GM12874 (cell line): ENCODE measurements around the gene DAGLA.
A peak's percentile ranks its signal among the peaks of the same experiment; 100 is the strongest.

Experiments
- TF ChIP-seq, protein P1 (sequence below): IDR thresholded peaks from 2 replicates; pipeline ENCODE4 v1.5.1; 2011; ENCODE audit warnings: low read depth, mild to moderate bottlenecking, control low read depth, low read length, moderate library complexity; ENCODE audit not compliant: insufficient read depth

Gene DAGLA

DNA sequence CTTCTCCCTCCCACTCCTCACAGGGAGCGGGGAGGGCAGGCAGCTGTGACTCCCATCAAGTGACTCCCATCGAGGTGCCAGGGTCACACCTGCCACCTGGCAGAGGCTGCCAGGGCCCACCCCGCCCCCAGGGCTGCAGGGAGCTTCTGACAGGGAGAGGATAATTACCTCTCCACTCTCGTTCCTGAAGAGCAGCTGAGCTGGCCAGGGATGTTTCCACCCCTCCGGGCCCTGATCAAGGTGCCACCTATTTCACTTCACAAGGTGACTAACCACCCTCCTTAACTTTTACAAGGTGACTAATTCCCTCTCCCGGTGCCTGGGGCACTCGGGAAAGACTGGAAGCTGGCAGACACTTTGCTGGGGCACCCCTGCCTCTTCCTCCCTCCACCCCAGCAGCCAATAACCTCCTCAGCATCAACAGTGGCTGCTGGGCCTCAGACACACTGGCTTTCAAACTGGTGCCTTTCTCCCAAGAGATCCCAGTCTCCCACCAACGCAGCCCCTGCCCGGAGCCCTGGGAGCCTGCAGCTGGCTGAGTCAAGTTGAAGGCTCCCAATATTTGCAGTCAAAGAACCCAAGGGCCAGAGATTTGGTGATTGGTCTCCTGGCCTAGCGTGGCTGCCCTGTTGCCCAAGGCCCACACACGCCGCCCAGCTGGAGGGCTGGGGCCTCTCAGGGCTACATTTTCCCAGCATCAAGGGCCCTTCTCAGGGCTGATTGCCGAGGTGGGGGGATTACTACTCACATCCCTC lies 50.2 kb downstream of the DAGLA start:
- TF ChIP-seq, protein P1, sequence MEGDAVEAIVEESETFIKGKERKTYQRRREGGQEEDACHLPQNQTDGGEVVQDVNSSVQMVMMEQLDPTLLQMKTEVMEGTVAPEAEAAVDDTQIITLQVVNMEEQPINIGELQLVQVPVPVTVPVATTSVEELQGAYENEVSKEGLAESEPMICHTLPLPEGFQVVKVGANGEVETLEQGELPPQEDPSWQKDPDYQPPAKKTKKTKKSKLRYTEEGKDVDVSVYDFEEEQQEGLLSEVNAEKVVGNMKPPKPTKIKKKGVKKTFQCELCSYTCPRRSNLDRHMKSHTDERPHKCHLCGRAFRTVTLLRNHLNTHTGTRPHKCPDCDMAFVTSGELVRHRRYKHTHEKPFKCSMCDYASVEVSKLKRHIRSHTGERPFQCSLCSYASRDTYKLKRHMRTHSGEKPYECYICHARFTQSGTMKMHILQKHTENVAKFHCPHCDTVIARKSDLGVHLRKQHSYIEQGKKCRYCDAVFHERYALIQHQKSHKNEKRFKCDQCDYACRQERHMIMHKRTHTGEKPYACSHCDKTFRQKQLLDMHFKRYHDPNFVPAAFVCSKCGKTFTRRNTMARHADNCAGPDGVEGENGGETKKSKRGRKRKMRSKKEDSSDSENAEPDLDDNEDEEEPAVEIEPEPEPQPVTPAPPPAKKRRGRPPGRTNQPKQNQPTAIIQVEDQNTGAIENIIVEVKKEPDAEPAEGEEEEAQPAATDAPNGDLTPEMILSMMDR = no peak

- TF ChIP-seq, protein P1 = no peak
These were observed 51.2 kb downstream of the DAGLA start for GRCh38 chr11:61731211-61731951.

GRCh38 chr11:61731952-61732675 lies 51.9 kb downstream of the DAGLA start:
- TF ChIP-seq, protein P1 = no peak

DNA sequence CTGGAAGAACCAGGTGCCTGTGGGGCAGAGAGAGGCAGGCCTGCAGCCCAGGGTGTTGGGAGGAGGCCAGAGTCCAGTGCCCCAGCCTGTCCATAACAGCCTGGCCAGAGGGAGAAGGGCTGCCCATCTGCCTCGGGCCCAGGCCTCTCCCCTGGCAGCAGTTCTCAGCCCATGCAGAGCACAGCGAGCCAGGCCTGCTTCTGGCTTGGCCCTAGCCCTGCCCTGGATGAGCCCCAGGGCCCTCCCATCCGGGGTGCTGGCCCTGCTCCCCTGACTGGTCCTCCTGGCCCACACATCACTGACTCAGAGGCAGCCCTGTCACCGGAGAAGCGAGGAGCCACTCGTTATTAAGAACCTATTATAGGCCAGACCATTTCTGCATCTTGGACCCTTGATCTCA lies 52.5 kb downstream of the DAGLA start:
- TF ChIP-seq, protein P1 = no peak

GRCh38 chr11:61733120-61733978 lies 53.2 kb downstream of the DAGLA start:
- TF ChIP-seq, protein P1 = peak; percentile 99

GRCh38 chr11:61734767-61735166 lies 54.6 kb downstream of the DAGLA start:
- TF ChIP-seq, protein P1 = no peak

DNA sequence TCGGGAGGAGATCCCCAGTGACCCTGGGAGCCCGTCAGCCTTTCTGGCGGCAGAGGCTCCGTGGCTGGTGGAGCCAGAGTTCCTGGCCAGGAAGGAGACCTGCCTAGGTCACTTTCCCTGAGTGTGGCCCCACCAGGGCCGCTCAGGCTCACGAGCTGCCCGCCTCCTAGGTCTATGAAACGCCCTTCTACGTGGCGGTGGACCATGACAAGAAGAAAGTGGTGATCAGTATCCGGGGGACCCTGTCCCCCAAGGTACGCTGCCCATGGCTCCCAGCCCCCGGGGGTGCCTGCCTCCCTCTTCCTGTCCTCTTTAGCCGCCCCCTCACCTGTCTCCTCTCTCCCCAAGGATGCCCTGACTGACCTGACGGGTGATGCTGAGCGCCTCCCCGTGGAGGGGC lies 55.2 kb downstream of the DAGLA start:
- TF ChIP-seq, protein P1 = no peak
